Measurements from ENCODE around the gene IL1F10.

Gene IL1F10

DNA sequence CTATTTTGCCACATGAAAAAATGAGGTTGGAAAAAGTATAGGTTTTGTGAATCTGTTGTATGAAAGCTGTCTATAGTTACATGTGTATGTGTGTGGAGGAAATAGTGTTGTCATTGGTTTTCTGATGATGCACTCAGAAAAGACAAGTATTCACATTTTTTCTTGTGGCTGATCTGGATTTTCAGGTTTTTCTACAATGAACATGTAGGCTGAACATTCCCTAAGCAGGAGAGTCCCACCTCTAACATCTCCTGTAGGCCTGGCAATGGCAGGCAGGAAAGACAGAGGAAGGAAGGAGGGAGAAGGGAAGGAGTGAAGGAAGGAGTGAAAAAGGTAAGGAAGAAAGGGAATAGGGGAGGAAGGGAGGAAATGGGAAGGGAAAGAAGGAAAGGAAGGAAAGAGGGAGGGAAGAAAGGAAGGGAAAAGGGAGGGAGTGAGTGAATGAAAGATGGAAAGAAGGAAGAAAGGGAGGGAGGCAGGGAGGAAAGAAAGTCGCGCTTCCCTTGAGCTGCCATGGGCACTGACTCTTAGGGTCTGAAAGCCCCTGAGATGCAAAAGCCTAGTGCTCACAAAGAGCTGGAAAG, 9.3 kb upstream of the IL1F10 start:
- Histone ChIP-seq H3K27me3 (replicated peaks; ENCODE audit: control insufficient read depth, insufficient read depth, low read length, poor library complexity, severe bottlenecking) (no peaks in the 10 kb centered on the region), H3K9me3 (ENCODE audit: control insufficient read depth, low read length) (no peaks in the 10 kb centered on the region), H3K27ac (ENCODE audit: insufficient read depth, low read length, poor library complexity, severe bottlenecking) (no peak overlapping the region), H3K4me1 (ENCODE audit: control insufficient read depth, insufficient read depth, low read length, poor library complexity, severe bottlenecking) (no peaks in the 10 kb centered on the region), H3K4me3 (ENCODE audit: insufficient read depth, low read depth, low read length, poor library complexity, severe bottlenecking) (no peak overlapping the region), H3K36me3 (ENCODE audit: control insufficient read depth, insufficient read depth, low read length) (no peaks in the 10 kb centered on the region)
- DNase-seq, result no peak

DNA sequence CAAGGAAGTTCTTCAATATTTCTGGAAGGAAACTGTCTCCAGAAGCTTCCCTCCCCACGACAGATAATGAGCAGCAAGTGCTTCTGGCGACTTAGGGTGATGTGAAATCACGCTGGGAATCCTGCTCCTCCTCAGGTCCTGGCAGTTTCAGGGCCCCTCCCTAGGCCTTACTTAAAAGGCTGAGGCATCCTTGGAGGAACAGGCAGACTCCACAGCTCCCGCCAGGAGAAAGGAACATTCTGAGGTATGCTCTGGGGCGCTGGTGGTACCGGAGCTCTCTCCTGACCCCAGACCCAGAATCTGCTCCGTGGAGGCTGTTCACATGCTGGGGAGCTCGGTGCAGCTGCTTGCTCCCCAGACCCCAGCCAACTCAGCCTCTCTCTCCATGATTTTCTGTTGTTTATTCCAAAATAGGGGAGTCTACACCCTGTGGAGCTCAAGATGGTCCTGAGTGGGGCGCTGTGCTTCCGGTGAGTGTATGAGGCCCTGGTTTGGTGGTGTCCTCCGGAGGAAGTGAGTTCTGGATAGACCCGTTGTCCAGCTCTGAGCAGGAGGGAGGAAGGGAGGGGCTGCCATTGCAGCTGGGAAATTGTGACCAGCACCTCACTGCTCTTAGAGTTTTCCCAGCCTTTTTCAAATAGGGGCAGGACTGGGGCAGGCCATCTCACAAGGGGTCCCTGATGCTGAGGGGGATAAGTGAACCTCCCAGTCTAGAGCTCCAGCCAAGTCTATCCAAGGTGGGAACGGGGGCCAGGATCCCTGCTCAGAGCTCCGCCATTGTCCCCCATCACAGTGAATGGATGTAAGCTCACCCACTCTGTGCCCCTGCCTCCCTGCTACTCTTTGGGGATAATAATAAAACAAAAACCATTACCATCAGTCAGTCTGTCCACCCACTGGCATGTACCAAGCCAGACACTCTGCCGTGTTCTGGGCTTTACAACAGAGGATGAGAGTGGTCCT, 8.5 kb upstream of the IL1F10 start, which contains the start of gene IL36RN:
TSS of gene IL36RN (plus strand) at position 201 of the 963 bp plus-strand sequence. CDS start at position 442, 241 bp downstream.
- H3K4me3 ChIP-seq (ENCODE audit: insufficient read depth, low read depth, low read length, poor library complexity, severe bottlenecking), result no peak within 1 kb of the TSS
- no peak for DNase-seq
- H3K9me3 ChIP-seq (ENCODE audit: control insufficient read depth, low read length), result no peaks in the 10 kb centered on the region
- H3K36me3 ChIP-seq (ENCODE audit: control insufficient read depth, insufficient read depth, low read length), result no peaks in the 10 kb centered on the region
- H3K4me1 ChIP-seq (ENCODE audit: control insufficient read depth, insufficient read depth, low read length, poor library complexity, severe bottlenecking), result no peaks in the 10 kb centered on the region
- no peak within 1 kb of the TSS for H3K27ac ChIP-seq (ENCODE audit: insufficient read depth, low read length, poor library complexity, severe bottlenecking)
- no peaks in the 10 kb centered on the region for H3K27me3 ChIP-seq (replicated peaks; ENCODE audit: control insufficient read depth, insufficient read depth, low read length, poor library complexity, severe bottlenecking)

DNA sequence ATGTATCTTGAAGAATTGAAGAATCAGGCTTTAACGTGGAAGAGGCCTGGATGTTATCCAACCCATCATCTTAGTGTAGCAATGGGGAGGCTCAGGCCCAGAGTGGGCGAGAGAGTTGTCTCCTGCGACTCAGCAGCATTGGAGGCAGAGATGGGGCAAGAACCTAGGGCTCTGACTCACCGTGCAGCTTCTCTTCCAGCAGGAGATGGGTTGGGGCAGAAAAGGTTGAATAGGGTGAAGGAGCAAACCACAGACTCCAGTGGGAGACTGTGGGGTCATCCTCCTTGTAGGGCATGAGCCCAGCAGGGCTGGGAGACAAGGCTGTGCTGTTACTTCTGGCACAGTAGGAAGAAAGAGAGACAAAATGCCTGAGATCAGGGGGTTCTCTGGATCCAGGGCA, 7.4 kb upstream of the IL1F10 start:
- Histone ChIP-seq H3K4me1 (ENCODE audit: control insufficient read depth, insufficient read depth, low read length, poor library complexity, severe bottlenecking) (no peaks in the 10 kb centered on the region), H3K36me3 (ENCODE audit: control insufficient read depth, insufficient read depth, low read length) (no peaks in the 10 kb centered on the region), H3K27ac (ENCODE audit: insufficient read depth, low read length, poor library complexity, severe bottlenecking) (no peak overlapping the region), H3K27me3 (replicated peaks; ENCODE audit: control insufficient read depth, insufficient read depth, low read length, poor library complexity, severe bottlenecking) (no peaks in the 10 kb centered on the region), H3K9me3 (ENCODE audit: control insufficient read depth, low read length) (no peaks in the 10 kb centered on the region), H3K4me3 (ENCODE audit: insufficient read depth, low read depth, low read length, poor library complexity, severe bottlenecking) (no peak overlapping the region)
- DNase-seq, result no peak

DNA sequence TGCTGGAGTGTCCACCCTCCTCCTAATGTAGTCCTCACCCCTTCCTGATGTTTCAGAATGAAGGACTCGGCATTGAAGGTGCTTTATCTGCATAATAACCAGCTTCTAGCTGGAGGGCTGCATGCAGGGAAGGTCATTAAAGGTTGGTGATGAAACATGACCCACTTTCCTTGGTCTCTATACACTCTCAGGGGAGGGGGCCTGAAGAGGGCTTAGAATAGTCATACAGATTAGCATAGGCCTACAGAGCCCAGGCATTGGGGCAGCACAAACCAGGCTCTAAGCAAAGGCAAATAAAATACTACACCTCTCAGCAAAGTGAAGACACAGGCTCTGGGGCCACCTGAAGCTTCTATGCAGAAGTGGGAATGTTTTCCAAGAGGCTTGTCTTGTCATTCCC, 7.0 kb upstream of the IL1F10 start:
- H3K4me1 ChIP-seq (ENCODE audit: control insufficient read depth, insufficient read depth, low read length, poor library complexity, severe bottlenecking), result no peaks in the 10 kb centered on the region
- no peak overlapping the region for H3K27ac ChIP-seq (ENCODE audit: insufficient read depth, low read length, poor library complexity, severe bottlenecking)
- no peak overlapping the region for H3K4me3 ChIP-seq (ENCODE audit: insufficient read depth, low read depth, low read length, poor library complexity, severe bottlenecking)
- no peaks in the 10 kb centered on the region for H3K36me3 ChIP-seq (ENCODE audit: control insufficient read depth, insufficient read depth, low read length)
- H3K27me3 ChIP-seq (replicated peaks; ENCODE audit: control insufficient read depth, insufficient read depth, low read length, poor library complexity, severe bottlenecking), result no peaks in the 10 kb centered on the region
- H3K9me3 ChIP-seq (ENCODE audit: control insufficient read depth, low read length), result no peaks in the 10 kb centered on the region
- no peak for DNase-seq

DNA sequence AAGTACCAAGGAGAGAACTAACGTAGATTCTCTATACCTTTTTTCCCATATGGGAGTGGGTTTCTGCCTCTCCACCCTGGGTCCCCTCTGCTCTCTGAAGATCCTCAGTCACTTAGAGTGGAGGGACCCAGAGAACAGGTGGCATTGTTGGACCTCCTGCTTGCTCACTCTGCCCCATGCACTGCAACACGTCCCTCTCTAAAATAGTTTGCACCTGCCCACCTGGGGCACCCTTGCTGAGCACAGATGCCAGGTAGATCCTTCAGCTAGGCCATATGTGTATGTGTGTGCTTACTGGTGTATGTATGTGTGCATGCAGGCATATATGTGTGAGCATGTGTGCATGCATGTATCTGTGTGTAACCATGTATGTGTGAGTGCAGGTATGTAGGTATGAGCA, 6.5 kb upstream of the IL1F10 start:
- no peaks in the 10 kb centered on the region for H3K9me3 ChIP-seq (ENCODE audit: control insufficient read depth, low read length)
- no peak overlapping the region for H3K27ac ChIP-seq (ENCODE audit: insufficient read depth, low read length, poor library complexity, severe bottlenecking)
- H3K36me3 ChIP-seq (ENCODE audit: control insufficient read depth, insufficient read depth, low read length), result no peaks in the 10 kb centered on the region
- no peaks in the 10 kb centered on the region for H3K27me3 ChIP-seq (replicated peaks; ENCODE audit: control insufficient read depth, insufficient read depth, low read length, poor library complexity, severe bottlenecking)
- H3K4me1 ChIP-seq (ENCODE audit: control insufficient read depth, insufficient read depth, low read length, poor library complexity, severe bottlenecking), result no peaks in the 10 kb centered on the region
- H3K4me3 ChIP-seq (ENCODE audit: insufficient read depth, low read depth, low read length, poor library complexity, severe bottlenecking), result no peak overlapping the region
- DNase-seq, result no peak

DNA sequence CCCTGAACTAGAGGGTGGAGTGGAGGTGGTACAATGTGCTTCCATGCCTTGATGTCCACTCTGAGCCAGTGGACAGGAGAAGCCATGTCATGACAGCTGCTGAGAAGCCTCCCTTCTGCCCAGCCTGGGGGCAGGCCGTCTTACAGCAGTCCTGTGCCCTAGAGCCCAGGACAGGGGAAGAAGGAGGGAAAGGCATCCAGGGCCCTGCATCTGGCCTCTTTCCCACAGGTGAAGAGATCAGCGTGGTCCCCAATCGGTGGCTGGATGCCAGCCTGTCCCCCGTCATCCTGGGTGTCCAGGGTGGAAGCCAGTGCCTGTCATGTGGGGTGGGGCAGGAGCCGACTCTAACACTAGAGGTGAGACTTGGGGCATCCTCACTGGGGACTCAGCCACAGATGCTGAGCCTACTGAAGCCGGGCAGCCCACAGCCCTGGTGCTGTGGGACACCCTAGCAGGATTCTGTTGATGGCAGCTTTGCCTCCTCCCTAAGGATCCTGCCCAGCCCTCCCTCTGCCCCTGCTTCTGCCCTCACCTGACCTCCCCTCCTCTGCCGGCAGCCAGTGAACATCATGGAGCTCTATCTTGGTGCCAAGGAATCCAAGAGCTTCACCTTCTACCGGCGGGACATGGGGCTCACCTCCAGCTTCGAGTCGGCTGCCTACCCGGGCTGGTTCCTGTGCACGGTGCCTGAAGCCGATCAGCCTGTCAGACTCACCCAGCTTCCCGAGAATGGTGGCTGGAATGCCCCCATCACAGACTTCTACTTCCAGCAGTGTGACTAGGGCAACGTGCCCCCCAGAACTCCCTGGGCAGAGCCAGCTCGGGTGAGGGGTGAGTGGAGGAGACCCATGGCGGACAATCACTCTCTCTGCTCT, 5.6 kb upstream of the IL1F10 start:
- no peaks in the 10 kb centered on the region for H3K4me1 ChIP-seq (ENCODE audit: control insufficient read depth, insufficient read depth, low read length, poor library complexity, severe bottlenecking)
- no peak for DNase-seq
- no peaks in the 10 kb centered on the region for H3K36me3 ChIP-seq (ENCODE audit: control insufficient read depth, insufficient read depth, low read length)
- no peaks in the 10 kb centered on the region for H3K27me3 ChIP-seq (replicated peaks; ENCODE audit: control insufficient read depth, insufficient read depth, low read length, poor library complexity, severe bottlenecking)
- H3K9me3 ChIP-seq (ENCODE audit: control insufficient read depth, low read length), result no peaks in the 10 kb centered on the region
- H3K4me3 ChIP-seq (ENCODE audit: insufficient read depth, low read depth, low read length, poor library complexity, severe bottlenecking), result no peak overlapping the region
- H3K27ac ChIP-seq (ENCODE audit: insufficient read depth, low read length, poor library complexity, severe bottlenecking), result no peak overlapping the region

DNA sequence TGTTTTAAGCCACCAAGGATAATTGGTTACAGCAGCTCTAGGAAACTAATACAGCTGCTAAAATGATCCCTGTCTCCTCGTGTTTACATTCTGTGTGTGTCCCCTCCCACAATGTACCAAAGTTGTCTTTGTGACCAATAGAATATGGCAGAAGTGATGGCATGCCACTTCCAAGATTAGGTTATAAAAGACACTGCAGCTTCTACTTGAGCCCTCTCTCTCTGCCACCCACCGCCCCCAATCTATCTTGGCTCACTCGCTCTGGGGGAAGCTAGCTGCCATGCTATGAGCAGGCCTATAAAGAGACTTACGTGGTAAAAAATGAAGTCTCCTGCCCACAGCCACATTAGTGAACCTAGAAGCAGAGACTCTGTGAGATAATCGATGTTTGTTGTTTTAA, 3.5 kb upstream of the IL1F10 start:
- no peak overlapping the region for H3K27ac ChIP-seq (ENCODE audit: insufficient read depth, low read length, poor library complexity, severe bottlenecking)
- H3K4me1 ChIP-seq (ENCODE audit: control insufficient read depth, insufficient read depth, low read length, poor library complexity, severe bottlenecking), result no peaks in the 10 kb centered on the region
- no peaks in the 10 kb centered on the region for H3K27me3 ChIP-seq (replicated peaks; ENCODE audit: control insufficient read depth, insufficient read depth, low read length, poor library complexity, severe bottlenecking)
- no peak overlapping the region for H3K4me3 ChIP-seq (ENCODE audit: insufficient read depth, low read depth, low read length, poor library complexity, severe bottlenecking)
- H3K36me3 ChIP-seq (ENCODE audit: control insufficient read depth, insufficient read depth, low read length), result no peaks in the 10 kb centered on the region
- DNase-seq, result no peak
- no peaks in the 10 kb centered on the region for H3K9me3 ChIP-seq (ENCODE audit: control insufficient read depth, low read length)

DNA sequence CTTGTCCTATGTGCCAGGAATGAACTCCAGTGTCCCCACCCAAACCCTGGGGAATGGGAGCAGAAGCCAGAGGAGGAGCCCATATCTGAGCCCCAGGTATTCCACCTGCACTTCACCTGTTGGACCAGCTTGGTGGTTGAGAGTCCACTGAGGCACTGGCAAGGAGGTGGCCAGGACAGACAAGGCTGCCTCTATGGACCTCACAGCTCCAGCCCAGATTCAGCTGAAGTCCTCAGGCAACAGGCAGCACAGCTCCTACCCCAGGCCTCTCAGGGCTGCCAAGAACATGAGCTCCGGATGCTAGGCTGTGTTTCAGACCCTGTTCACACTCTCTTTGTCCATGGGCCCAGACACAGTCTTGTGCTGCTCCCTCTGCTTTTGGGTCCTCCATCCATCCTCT, 2.9 kb upstream of the IL1F10 start:
- Histone ChIP-seq H3K27me3 (replicated peaks; ENCODE audit: control insufficient read depth, insufficient read depth, low read length, poor library complexity, severe bottlenecking) (no peaks in the 10 kb centered on the region), H3K36me3 (ENCODE audit: control insufficient read depth, insufficient read depth, low read length) (no peaks in the 10 kb centered on the region), H3K9me3 (ENCODE audit: control insufficient read depth, low read length) (no peaks in the 10 kb centered on the region), H3K4me1 (ENCODE audit: control insufficient read depth, insufficient read depth, low read length, poor library complexity, severe bottlenecking) (no peaks in the 10 kb centered on the region), H3K27ac (ENCODE audit: insufficient read depth, low read length, poor library complexity, severe bottlenecking) (no peak overlapping the region), H3K4me3 (ENCODE audit: insufficient read depth, low read depth, low read length, poor library complexity, severe bottlenecking) (no peak overlapping the region)
- DNase-seq, result no peak

DNA sequence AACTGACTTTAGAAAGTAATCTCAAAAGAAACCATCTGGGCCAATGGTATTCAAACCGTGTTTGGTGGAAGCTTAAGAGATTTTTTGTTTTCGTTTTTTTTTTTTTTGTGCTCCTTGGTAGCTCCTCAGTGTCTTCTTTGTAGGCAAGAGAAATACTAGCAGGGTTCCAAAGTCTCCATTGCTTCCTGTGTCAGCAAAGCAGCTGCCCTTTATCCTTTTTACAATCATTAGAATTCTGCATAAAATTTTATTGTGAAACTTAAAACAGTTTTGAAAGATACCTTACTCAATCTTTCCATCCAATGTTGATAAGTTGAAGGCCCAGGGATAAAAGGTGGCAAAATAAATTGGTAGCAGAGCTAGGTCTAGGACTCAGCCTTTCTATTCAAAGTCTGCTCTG, 479 bp downstream of the IL1F10 start:
- Histone ChIP-seq H3K36me3 (ENCODE audit: control insufficient read depth, insufficient read depth, low read length) (no peaks in the 10 kb centered on the region), H3K9me3 (ENCODE audit: control insufficient read depth, low read length) (no peaks in the 10 kb centered on the region), H3K27ac (ENCODE audit: insufficient read depth, low read length, poor library complexity, severe bottlenecking) (no peak overlapping the region), H3K4me1 (ENCODE audit: control insufficient read depth, insufficient read depth, low read length, poor library complexity, severe bottlenecking) (no peaks in the 10 kb centered on the region), H3K4me3 (ENCODE audit: insufficient read depth, low read depth, low read length, poor library complexity, severe bottlenecking) (no peak overlapping the region), H3K27me3 (replicated peaks; ENCODE audit: control insufficient read depth, insufficient read depth, low read length, poor library complexity, severe bottlenecking) (no peaks in the 10 kb centered on the region)
- no peak for DNase-seq
